Spleen (tissue), 7 donors: Measurements from ENCODE around the gene SHISA6.

Experiments
- POLR2A ChIP-seq, 3 donors: fragments of 450-650 bp; IDR thresholded peaks; one replicate each; pipeline ENCODE4 v1.5.1; 2017; ENCODE audit warnings: antibody characterized with exemption in 3 of 3, mild to moderate bottlenecking in 1 of 3
- TF ChIP-seq, protein P1 (sequence below), 11 experiments: fragments of 200-600 bp in 7 of 11; fragments of 450-650 bp in 4 of 11; sonication (generic) in 4 of 11; IDR thresholded peaks in 8 of 11; conservative IDR thresholded peaks in 3 of 11; 1 replicate in 7 of 11; 2 replicates in 4 of 11; pipeline versions ENCODE4 v1.4.0 to v1.8.0; 2016 to 2021; ENCODE audit warnings: antibody characterized with exemption in 11 of 11, inconsistent platforms in 4 of 11, mild to moderate bottlenecking in 1 of 11
- donor health status: DM: no; HTN: no; CAD: no; lungs with moderate emphysema.
- donor health status: DM: no; HTN: no; CAD: no.
- donor health status: DM: no; HTN: no; CAD: no.

DNA sequence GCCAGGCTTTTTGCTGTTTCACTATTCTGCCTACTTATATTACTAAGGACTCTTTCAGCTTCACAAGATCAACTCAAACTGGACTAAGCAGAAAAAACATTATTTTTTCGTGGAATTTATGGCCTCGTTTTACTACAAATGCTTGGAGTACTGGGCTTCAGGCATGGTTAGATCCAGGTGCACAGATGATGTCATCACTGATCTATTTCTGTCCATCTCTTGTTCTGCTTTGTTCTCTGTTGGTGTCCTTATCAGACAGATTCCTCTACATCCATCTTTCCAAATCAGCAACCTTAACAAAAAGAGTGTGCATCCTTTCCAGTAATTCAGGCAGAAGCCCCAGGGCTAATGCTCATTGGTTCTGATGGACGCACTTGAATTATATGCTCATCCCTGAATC is 247.4 kb downstream of the SHISA6 start:
- TF ChIP-seq POLR2A (IDR thresholded peaks at IDR 0.05) = no peak
- TF ChIP-seq, protein P1, sequence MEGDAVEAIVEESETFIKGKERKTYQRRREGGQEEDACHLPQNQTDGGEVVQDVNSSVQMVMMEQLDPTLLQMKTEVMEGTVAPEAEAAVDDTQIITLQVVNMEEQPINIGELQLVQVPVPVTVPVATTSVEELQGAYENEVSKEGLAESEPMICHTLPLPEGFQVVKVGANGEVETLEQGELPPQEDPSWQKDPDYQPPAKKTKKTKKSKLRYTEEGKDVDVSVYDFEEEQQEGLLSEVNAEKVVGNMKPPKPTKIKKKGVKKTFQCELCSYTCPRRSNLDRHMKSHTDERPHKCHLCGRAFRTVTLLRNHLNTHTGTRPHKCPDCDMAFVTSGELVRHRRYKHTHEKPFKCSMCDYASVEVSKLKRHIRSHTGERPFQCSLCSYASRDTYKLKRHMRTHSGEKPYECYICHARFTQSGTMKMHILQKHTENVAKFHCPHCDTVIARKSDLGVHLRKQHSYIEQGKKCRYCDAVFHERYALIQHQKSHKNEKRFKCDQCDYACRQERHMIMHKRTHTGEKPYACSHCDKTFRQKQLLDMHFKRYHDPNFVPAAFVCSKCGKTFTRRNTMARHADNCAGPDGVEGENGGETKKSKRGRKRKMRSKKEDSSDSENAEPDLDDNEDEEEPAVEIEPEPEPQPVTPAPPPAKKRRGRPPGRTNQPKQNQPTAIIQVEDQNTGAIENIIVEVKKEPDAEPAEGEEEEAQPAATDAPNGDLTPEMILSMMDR (IDR thresholded peaks at IDR 0.05 in 8 of 11, conservative IDR thresholded peaks at IDR 0.05 in 3 of 11) = no peak
